IMR-90 (cell line): ENCODE measurements around the gene TXK. TPM values are rescaled to one million over a fixed set of nuclear protein-coding genes. Genes with fewer than 3 reads are reported as not detected.

Experiments used
- ATAC-seq: fragments of 200-7000 bp; cut with Tn5 transposase; 2 replicates; pipeline ENCODE4 v1.9.1; 2020; ENCODE audit warnings: low read depth, mild to moderate bottlenecking, moderate library complexity
- BruUV-seq: library from RNA; stranded (reverse); fragments of 400-500 nt; replicated peaks from 2 replicates; lab custom pipeline; 2021; lab: Mats Ljungman, UMichigan
- CTCF ChIA-PET: fragments of 300-600 bp; formaldehyde crosslinking; extraction: SDS; loops from one replicate; lab custom pipeline; 2021; ENCODE audit warnings: antibody characterized with exemption; lab: Yijun Ruan, JAX
- POLR2A ChIA-PET: fragments of 300-600 bp; sonication (Branson Sonifier 250); formaldehyde crosslinking; loops from one replicate; lab custom pipeline; 2022; ENCODE audit warnings: antibody characterized with exemption; ENCODE audit not compliant: unreplicated experiment; lab: Charles Lee
- DNase-seq: peaks from one replicate; pipeline ENCODE4 v3.0.0; 2013
- H2AFZ ChIP-seq: replicated peaks from 2 replicates; pipeline ENCODE3; 2013; ENCODE audit warnings: low read length, mild to moderate bottlenecking; ENCODE audit not compliant: poor library complexity
- H2AK5ac ChIP-seq: 2 replicates; pipeline ENCODE4 v1.6.1; 2013; ENCODE audit warnings: low read depth, low read length, inconsistent platforms
- H2AK9ac ChIP-seq: replicated peaks from 2 replicates; pipeline ENCODE3; 2013; ENCODE audit warnings: mild to moderate bottlenecking, low read depth, low read length, moderate library complexity; ENCODE audit not compliant: poor library complexity
- H2BK120ac ChIP-seq: 2 replicates; pipeline ENCODE4 v1.6.1; 2013; ENCODE audit warnings: low read depth, low read length, inconsistent platforms
- H2BK15ac ChIP-seq: 3 replicates; pipeline ENCODE4 v1.6.1; 2013; ENCODE audit warnings: low read depth, low read length, inconsistent platforms
- H2BK20ac ChIP-seq: 2 replicates; pipeline ENCODE4 v1.6.1; 2013; ENCODE audit warnings: low read depth, mild to moderate bottlenecking, inconsistent platforms, low read length, moderate library complexity
- H2BK5ac ChIP-seq: 2 replicates; pipeline ENCODE4 v1.6.1; 2013; ENCODE audit warnings: mild to moderate bottlenecking, low read depth, low read length, inconsistent platforms; ENCODE audit not compliant: poor library complexity, severe bottlenecking
- H3K14ac ChIP-seq: replicated peaks from 2 replicates; pipeline ENCODE4 v1.6.1; 2013; ENCODE audit warnings: low read depth, low read length, inconsistent platforms
- H3K18ac ChIP-seq: 2 replicates; pipeline ENCODE4 v1.6.1; 2013; ENCODE audit warnings: low read depth, low read length, control low read depth
- H3K23ac ChIP-seq: 2 replicates; pipeline ENCODE4 v1.6.1; 2013; ENCODE audit warnings: low read depth, low read length, inconsistent platforms
- H3K27ac ChIP-seq: 2 replicates; pipeline ENCODE4 v1.5.1; 2013; ENCODE audit warnings: mild to moderate bottlenecking, control low read depth, low read length; ENCODE audit not compliant: insufficient read depth
- H3K27me3 ChIP-seq: 2 replicates; pipeline ENCODE4 v1.6.1; 2013; ENCODE audit warnings: low read length; ENCODE audit not compliant: control insufficient read depth, insufficient read depth
- H3K36me3 ChIP-seq: 2 replicates; pipeline ENCODE4 v1.6.1; 2013; ENCODE audit warnings: low read length, mixed read lengths; ENCODE audit not compliant: control insufficient read depth, insufficient read depth
- H3K4ac ChIP-seq: 2 replicates; pipeline ENCODE4 v1.6.1; 2013; ENCODE audit warnings: low read depth, low read length, inconsistent platforms
- H3K4me1 ChIP-seq: 2 replicates; pipeline ENCODE4 v1.6.1; 2013; ENCODE audit warnings: low read length, mixed read lengths; ENCODE audit not compliant: control insufficient read depth, insufficient read depth
- H3K4me2 ChIP-seq: 2 replicates; pipeline ENCODE4 v1.6.1; 2013; ENCODE audit warnings: low read depth, mild to moderate bottlenecking, control low read depth, low read length, moderate library complexity
- H3K4me3 ChIP-seq: 2 replicates; pipeline ENCODE4 v1.5.1; 2013; ENCODE audit warnings: low read depth, mild to moderate bottlenecking, control low read depth, low read length, moderate library complexity; ENCODE audit not compliant: insufficient read depth
- H3K56ac ChIP-seq: 2 replicates; pipeline ENCODE4 v1.6.1; 2013; ENCODE audit warnings: low read length, inconsistent platforms; ENCODE audit not compliant: insufficient read depth; ENCODE audit errors: extremely low read depth
- H3K79me1 ChIP-seq, 2 experiments: 2 replicates each; pipeline ENCODE4 v1.6.1; 2013; ENCODE audit warnings: low read length in 2 of 2, inconsistent platforms in 1 of 2, low read depth in 1 of 2
- H3K9ac ChIP-seq: 2 replicates; pipeline ENCODE4 v1.6.1; 2013; ENCODE audit warnings: low read depth, low read length, control low read depth
- H3K9me1 ChIP-seq: 2 replicates; pipeline ENCODE4 v1.6.1; 2013; ENCODE audit warnings: low read length, inconsistent platforms; ENCODE audit not compliant: insufficient read depth
- H3K9me3 ChIP-seq: 2 replicates; pipeline ENCODE4 v1.6.1; 2013; ENCODE audit warnings: low read length; ENCODE audit not compliant: control insufficient read depth, insufficient read depth
- H4K20me1 ChIP-seq: 2 replicates; pipeline ENCODE4 v1.6.1; 2013; ENCODE audit warnings: low read length, inconsistent platforms; ENCODE audit not compliant: insufficient read depth
- H4K5ac ChIP-seq: 2 replicates; pipeline ENCODE4 v1.6.1; 2013; ENCODE audit warnings: mild to moderate bottlenecking, low read depth, low read length, control low read depth
- H4K8ac ChIP-seq, 2 experiments: 2 replicates each; pipeline ENCODE4 v1.6.1; 2013; ENCODE audit warnings: low read depth in 2 of 2, low read length in 2 of 2, control low read depth in 1 of 2, inconsistent platforms in 1 of 2
- H4K91ac ChIP-seq: 2 replicates; pipeline ENCODE4 v1.6.1; 2013; ENCODE audit warnings: low read depth, low read length, inconsistent platforms; ENCODE audit not compliant: insufficient read depth
- CHD1 ChIP-seq: IDR thresholded peaks from 2 replicates; pipeline ENCODE4 v1.6.1; 2012; ENCODE audit warnings: low read depth, low read length, improper control_type of control experiment
- MAZ ChIP-seq: IDR thresholded peaks from 2 replicates; pipeline ENCODE4 v1.6.1; 2012; ENCODE audit warnings: low read depth, mild to moderate bottlenecking, low read length, improper control_type of control experiment, moderate library complexity, borderline replicate concordance
- NFE2L2 ChIP-seq: fragments of 150-350 bp; IDR thresholded peaks from 2 replicates; pipeline ENCODE4 v1.6.1; 2016; ENCODE audit warnings: low read depth, mild to moderate bottlenecking, low read length
- POLR2A ChIP-seq: IDR thresholded peaks from 2 replicates; pipeline ENCODE4 v1.6.1; 2012; ENCODE audit warnings: mild to moderate bottlenecking, low read depth, low read length
- RCOR1 ChIP-seq: IDR thresholded peaks from 2 replicates; pipeline ENCODE4 v1.6.1; 2012; ENCODE audit warnings: mild to moderate bottlenecking, low read length, improper control_type of control experiment; ENCODE audit not compliant: insufficient replicate concordance
- dilution Hi-C: fragments of 300-500 bp; cut with HindIII; formaldehyde crosslinking; loops from one replicate; pipeline ENCODE4 v1.14.3; 2018; ENCODE audit warnings: low sequenced_read_pairs; ENCODE audit not compliant: unreplicated experiment
- in situ Hi-C: fragments of 300-500 bp; cut with MboI; formaldehyde crosslinking; loops from 3 replicates; pipeline ENCODE4 v1.14.3; 2019; ENCODE audit warnings: low sequenced_read_pairs, inconsistent platforms, mixed read lengths
- intact Hi-C: fragments of 100-400 bp; cut with micrococcal nuclease; formaldehyde crosslinking; loops from 2 replicates; pipeline ENCODE4 v1.10.0; 2022
- polyA plus RNA-seq, 3 experiments: library from polyadenylated mRNA; depleted of rRNA; stranded (reverse); fragments of >200 nt; gene quantifications; 2 replicates each; pipeline ENCODE4 v1.2.3, GENCODE V29; 2012; ENCODE audit warnings: low replicate concordance in 1 of 3
- total RNA-seq: library from RNA; depleted of rRNA; stranded (reverse); fragments of >200 nt; gene quantifications from 2 replicates; pipeline ENCODE4 v1.2.3, GENCODE V29; 2012
- TF ChIP-seq, protein P1 (sequence below): fragments of 150-350 bp; IDR thresholded peaks from 2 replicates; pipeline ENCODE4 v1.6.1; 2016; ENCODE audit warnings: low read depth, mild to moderate bottlenecking, low read length, moderate library complexity, borderline replicate concordance
- TF ChIP-seq, protein P2 (sequence below): conservative IDR thresholded peaks from 2 replicates; pipeline ENCODE4 v1.5.1; 2012; ENCODE audit warnings: mild to moderate bottlenecking, low read depth, low read length, improper control_type of control experiment

TXK gene
- total and polyA plus RNA-seq, 2 of the 4 experiments (the other 2 are of a cell fraction) = not detected

DNA sequence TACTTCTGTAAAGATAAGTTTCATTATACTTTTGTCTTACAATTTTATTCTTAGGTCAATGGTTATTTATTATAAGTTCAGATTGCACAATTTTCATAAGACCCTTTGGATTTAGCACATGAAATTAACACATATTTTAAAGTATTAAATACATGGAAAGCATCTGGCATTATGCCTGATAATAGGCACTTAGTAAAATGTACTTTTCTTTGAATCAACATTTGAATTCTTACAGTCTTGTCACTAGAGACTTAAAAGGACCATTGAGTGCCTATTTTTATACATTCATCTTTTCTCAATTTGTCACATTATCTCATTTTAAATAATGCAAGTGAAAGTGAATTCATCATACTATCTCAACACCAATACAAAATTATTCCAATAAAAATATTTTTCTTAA is 94.5 kb downstream of the TXK start:
- CTCF ChIA-PET = no interaction called here
- dilution Hi-C loops = no loop called here
- Histone ChIP-seq H3K9me3 (no peaks in the 10 kb centered on the region), H2BK15ac (no peak overlapping the region), H3K4me3 (no peak overlapping the region), H4K5ac (no peak overlapping the region), H3K4me1 (no peaks in the 10 kb centered on the region), H3K27ac (no peak overlapping the region), H2BK20ac (no peak overlapping the region), H2AK5ac (no peak overlapping the region), H4K8ac (no peak overlapping the region), H3K18ac (no peak overlapping the region), H3K9ac (no peak overlapping the region), H3K36me3 (no peaks in the 10 kb centered on the region), H3K27me3 (no peaks in the 10 kb centered on the region; the same call in 1 of the 2 replicates), H2BK5ac (no peak overlapping the region), H3K9me1 (no peaks in the 10 kb centered on the region), H4K91ac (no peak overlapping the region), H3K14ac (no peak overlapping the region), H2AFZ (no peak overlapping the region), H2AK9ac (no peak overlapping the region), H3K23ac (no peak overlapping the region), H3K56ac (no peak overlapping the region), H3K4me2 (no peak overlapping the region), H3K79me1 (no peaks in the 10 kb centered on the region), H4K20me1 (no peaks in the 10 kb centered on the region), H3K4ac (no peak overlapping the region), H2BK120ac (no peak overlapping the region)
- intact Hi-C loops = loop anchor here (5.0 kb wide), 1 partner anchor 43 kb away; no protein-coding TSS in a partner anchor
- DNase-seq (no peak), ATAC-seq (no peak)
- BruUV-seq = no TSS peak
- TF ChIP-seq RCOR1 (no peak), MAZ (no peak), CHD1 (no peak), NFE2L2 (no peak), POLR2A (no peak)
- TF ChIP-seq, protein P1, sequence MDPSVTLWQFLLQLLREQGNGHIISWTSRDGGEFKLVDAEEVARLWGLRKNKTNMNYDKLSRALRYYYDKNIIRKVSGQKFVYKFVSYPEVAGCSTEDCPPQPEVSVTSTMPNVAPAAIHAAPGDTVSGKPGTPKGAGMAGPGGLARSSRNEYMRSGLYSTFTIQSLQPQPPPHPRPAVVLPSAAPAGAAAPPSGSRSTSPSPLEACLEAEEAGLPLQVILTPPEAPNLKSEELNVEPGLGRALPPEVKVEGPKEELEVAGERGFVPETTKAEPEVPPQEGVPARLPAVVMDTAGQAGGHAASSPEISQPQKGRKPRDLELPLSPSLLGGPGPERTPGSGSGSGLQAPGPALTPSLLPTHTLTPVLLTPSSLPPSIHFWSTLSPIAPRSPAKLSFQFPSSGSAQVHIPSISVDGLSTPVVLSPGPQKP = no peak
- TF ChIP-seq, protein P2, sequence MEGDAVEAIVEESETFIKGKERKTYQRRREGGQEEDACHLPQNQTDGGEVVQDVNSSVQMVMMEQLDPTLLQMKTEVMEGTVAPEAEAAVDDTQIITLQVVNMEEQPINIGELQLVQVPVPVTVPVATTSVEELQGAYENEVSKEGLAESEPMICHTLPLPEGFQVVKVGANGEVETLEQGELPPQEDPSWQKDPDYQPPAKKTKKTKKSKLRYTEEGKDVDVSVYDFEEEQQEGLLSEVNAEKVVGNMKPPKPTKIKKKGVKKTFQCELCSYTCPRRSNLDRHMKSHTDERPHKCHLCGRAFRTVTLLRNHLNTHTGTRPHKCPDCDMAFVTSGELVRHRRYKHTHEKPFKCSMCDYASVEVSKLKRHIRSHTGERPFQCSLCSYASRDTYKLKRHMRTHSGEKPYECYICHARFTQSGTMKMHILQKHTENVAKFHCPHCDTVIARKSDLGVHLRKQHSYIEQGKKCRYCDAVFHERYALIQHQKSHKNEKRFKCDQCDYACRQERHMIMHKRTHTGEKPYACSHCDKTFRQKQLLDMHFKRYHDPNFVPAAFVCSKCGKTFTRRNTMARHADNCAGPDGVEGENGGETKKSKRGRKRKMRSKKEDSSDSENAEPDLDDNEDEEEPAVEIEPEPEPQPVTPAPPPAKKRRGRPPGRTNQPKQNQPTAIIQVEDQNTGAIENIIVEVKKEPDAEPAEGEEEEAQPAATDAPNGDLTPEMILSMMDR = no peak
- POLR2A ChIA-PET = no interaction called here
- in situ Hi-C loops = no loop called here
